ENCODE data around the gene ACVR1.

- no peak for TF ChIP-seq CTCF (IDR thresholded peaks at IDR 0.05)
- TF ChIP-seq REST (IDR thresholded peaks at IDR 0.05; ENCODE audit: insufficient read depth in 1 of 2, low read depth in 2 of 2, low read length in 1 of 2): no peak
- TF ChIP-seq POLR2AphosphoS5 (IDR thresholded peaks at IDR 0.05; ENCODE audit: low read depth, low read length): no peak
- no peak for TF ChIP-seq SIN3A (IDR thresholded peaks at IDR 0.05; ENCODE audit: borderline replicate concordance, insufficient read depth, low read depth, low read length)
- no peak for TF ChIP-seq TCF7L2 (IDR thresholded peaks at IDR 0.05; ENCODE audit: low read depth, low read length)
These were observed 91.8 kb downstream of the ACVR1 start for GRCh38 chr2:157784169-157784822.

All from Panc1 (cell line).